ENCODE data around the gene PPFIBP1.
"Not testable (repeated sequence)": the region's sequence is repeated elsewhere in the genome, so short reads cannot be mapped to it uniquely, and the experiment has no call there.

The PPFIBP1 gene

DNA sequence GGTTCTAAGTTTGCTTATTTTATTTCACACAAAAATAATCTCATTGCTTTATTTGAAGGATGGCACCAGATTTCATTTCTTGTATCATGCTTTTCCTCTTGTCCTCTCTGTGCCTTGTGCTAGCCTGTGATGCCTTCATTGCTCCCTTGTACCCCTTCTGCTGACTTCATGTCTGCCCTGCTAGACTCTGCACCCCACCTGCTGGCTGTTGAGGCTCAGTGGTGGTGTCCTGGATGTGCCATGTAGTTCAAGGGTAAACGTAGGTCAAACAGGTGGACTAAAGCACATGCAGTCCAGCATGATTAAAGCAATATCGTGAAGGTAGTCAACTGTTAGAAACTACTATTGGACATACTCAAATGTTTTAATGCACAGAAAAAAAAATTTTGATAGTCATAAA lies 208.3 kb downstream of the PPFIBP1 start:
- DNase-seq = peak; percentile 6

- peak; percentile 24 for DNase-seq
These were observed 209.1 kb downstream of the PPFIBP1 start for GRCh38 chr12:27733052-27733656.

- no peak for DNase-seq
These were observed 209.8 kb downstream of the PPFIBP1 start for GRCh38 chr12:27733791-27734190.

- DNase-seq = not testable (repeated sequence)
These were observed 210.3 kb downstream of the PPFIBP1 start for GRCh38 chr12:27734321-27734720.

GRCh38 chr12:27743601-27744000 lies 219.6 kb downstream of the PPFIBP1 start:
- DNase-seq = no peak

Data from NCI-H69 (cell line).